WTC11 (cell line): ENCODE results near the gene EPN2. TPM values are rescaled to one million over a fixed set of nuclear protein-coding genes. Genes with fewer than 3 reads are reported as not detected.

Experiments used
- ATAC-seq: fragments of 200-7000 bp; cut with Tn5 transposase; 2 replicates; pipeline ENCODE4 v1.10.0; 2021; ENCODE audit warnings: mild to moderate bottlenecking, moderate library complexity
- CTCF ChIA-PET: fragments of 300-600 bp; sonication (Branson Sonifier 250); formaldehyde crosslinking; loops from one replicate; lab custom pipeline; 2021; ENCODE audit warnings: antibody characterized with exemption; lab: Charles Lee
- POLR2A ChIA-PET: fragments of 350-600 bp; sonication (Branson Sonifier 250); formaldehyde crosslinking; loops from one replicate; lab custom pipeline; 2021; ENCODE audit warnings: antibody characterized with exemption; lab: Charles Lee
- DNase-seq: peaks from one replicate; pipeline ENCODE4 v3.0.0; 2021; ENCODE audit warnings: low spot score
- H3K27ac Mint-ChIP-seq: 2 replicates; pipeline ENCODE4 v1.8.0; 2021; ENCODE audit warnings: mixed read lengths
- H3K27me3 Mint-ChIP-seq: 2 replicates; pipeline ENCODE4 v1.8.0; 2021; ENCODE audit warnings: low read depth, mild to moderate bottlenecking, moderate library complexity, mixed read lengths
- H3K36me3 Mint-ChIP-seq: 2 replicates; pipeline ENCODE4 v1.8.0; 2021; ENCODE audit warnings: mixed read lengths
- H3K4me1 Mint-ChIP-seq: 2 replicates; pipeline ENCODE4 v1.8.0; 2022; ENCODE audit warnings: mixed read lengths
- H3K4me3 Mint-ChIP-seq: 2 replicates; pipeline ENCODE4 v1.8.0; 2021; ENCODE audit warnings: mild to moderate bottlenecking, moderate library complexity, mixed read lengths
- H3K9me3 Mint-ChIP-seq: 2 replicates; pipeline ENCODE4 v1.8.0; 2021; ENCODE audit warnings: mixed read lengths
- CDX4 ChIP-seq: fragments of 250-450 bp; sonication (Bioruptor Pico); IDR thresholded peaks from 2 replicates; pipeline ENCODE4 v1.9.0; 2021; ENCODE audit warnings: moderate library complexity, mild to moderate bottlenecking, inconsistent platforms, borderline replicate concordance
- E2F5 ChIP-seq: sonication (generic); formaldehyde crosslinking; IDR thresholded peaks from 2 replicates; pipeline ENCODE4 v1.8.1; 2022; ENCODE audit warnings: mild to moderate bottlenecking, moderate library complexity, missing genetic modification reagents
- ETV6 ChIP-seq: sonication (generic); formaldehyde crosslinking; IDR thresholded peaks from 2 replicates; pipeline ENCODE4 v1.8.1; 2022; ENCODE audit warnings: mild to moderate bottlenecking, missing genetic modification reagents
- HMGXB4 ChIP-seq: sonication (generic); formaldehyde crosslinking; IDR thresholded peaks from 2 replicates; pipeline ENCODE4 v1.8.1; 2023; ENCODE audit warnings: mild to moderate bottlenecking, moderate library complexity, missing genetic modification reagents
- JAZF1 ChIP-seq: fragments of 250-450 bp; sonication (Bioruptor Pico); IDR thresholded peaks from 2 replicates; pipeline ENCODE4 v1.9.0; 2021; ENCODE audit warnings: moderate library complexity, mild to moderate bottlenecking, inconsistent platforms
- TCF7 ChIP-seq: sonication (generic); formaldehyde crosslinking; IDR thresholded peaks from 2 replicates; pipeline ENCODE4 v1.8.0; 2022; ENCODE audit warnings: mild to moderate bottlenecking, low read depth, missing genetic modification reagents, moderate library complexity
- ZNF138 ChIP-seq: sonication (generic); formaldehyde crosslinking; conservative IDR thresholded peaks from 2 replicates; pipeline ENCODE4 v1.8.1; 2022; ENCODE audit warnings: mild to moderate bottlenecking, moderate library complexity, missing genetic modification reagents
- ZNF281 ChIP-seq: sonication (generic); formaldehyde crosslinking; IDR thresholded peaks from 2 replicates; pipeline ENCODE4 v1.8.0; 2023; ENCODE audit warnings: mild to moderate bottlenecking, missing genetic modification reagents
- ZSCAN18 ChIP-seq: fragments of 250-450 bp; sonication (Bioruptor Pico); IDR thresholded peaks from 2 replicates; pipeline ENCODE4 v2.1.2; 2022; ENCODE audit warnings: mild to moderate bottlenecking, moderate library complexity
- total RNA-seq: library from RNA; stranded (reverse); gene quantifications from 3 replicates; pipeline ENCODE4 v1.2.3, GENCODE V29; 2021

Gene EPN2
- total RNA-seq, 1 experiment from 2014 or later = 48.8 TPM

GRCh38 chr17:19377602-19378415 is 140.6 kb downstream of the EPN2 start (continued):
- TF ChIP-seq CDX4 (CRISPR knock-in tag) (no peak), TCF7 (CRISPR knock-in tag) (no peak), ETV6 (peak; percentile 67), E2F5 (CRISPR knock-in tag) (peak; percentile 58; the same call in 1 of the 2 replicates), ZSCAN18 (CRISPR knock-in tag) (no peak), ZNF138 (CRISPR knock-in tag) (no peak), HMGXB4 (CRISPR knock-in tag) (no peak)

- no peaks in the 10 kb centered on the region for H3K9me3 Mint-ChIP-seq
Observed at GRCh38 chr17:19378416-19379360, 141.5 kb downstream of the EPN2 start, which contains the start of gene MAPK7. Gene MAPK7 (plus strand): TSS chr17:19378498. CDS start chr17:19378901, 403 bp downstream.

More at GRCh38 chr17:19378416-19379360, 141.5 kb downstream of the EPN2 start, which contains the start of gene MAPK7:
- POLR2A ChIA-PET = interaction anchor here (0.8 to 1.9 kb wide), 15 partner anchors 8 to 599 kb away, joined by 3 to 14 read pairs (median 5); partner anchors contain the start of genes AKAP10, ALDH3A2, B9D1 and MFAP4
- H3K4me1 Mint-ChIP-seq = peaks cover 16% of the 10 kb centered on the region
- TF ChIP-seq E2F5 (CRISPR knock-in tag) (0 out of 2 replicates have a peak, but pooled peaks have one; percentile 15), ZNF281 (0 out of 2 replicates have a peak, but pooled peaks have one; percentile 35), JAZF1 (no peak), HMGXB4 (CRISPR knock-in tag) (peak; percentile 48; the same call in 1 of the 2 replicates)
- DNase-seq (no peak), ATAC-seq (peak; percentile 7)
- H3K27me3 Mint-ChIP-seq = no peaks in the 10 kb centered on the region
- peaks cover 35% of the 10 kb centered on the region for H3K36me3 Mint-ChIP-seq
- H3K4me3 Mint-ChIP-seq = peak within 1 kb of the TSS; percentile 99
- H3K27ac Mint-ChIP-seq = peak within 1 kb of the TSS; percentile 97
- CTCF ChIA-PET = interaction anchor here (0.7 to 2.6 kb wide), 21 partner anchors 8 to 631 kb away, joined by 3 to 87 read pairs (median 7); partner anchors contain the start of genes ALDH3A2, B9D1, MFAP4 and SLC47A1
